Body of pancreas (tissue), 4 donors: ENCODE results near the gene CRYBB3. TPM values are rescaled to one million over a fixed set of nuclear protein-coding genes. Genes with fewer than 3 reads are reported as not detected.
"Not testable (repeated sequence)": the region's sequence is repeated elsewhere in the genome, so short reads cannot be mapped to it uniquely, and the experiment has no call there.

Experiments used
- ATAC-seq: fragments of 150-250 bp; one replicate; pipeline ENCODE4 v1.9.1; 2016
- DNase-seq, 4 donors: peaks; one replicate each; pipeline ENCODE4 v3.0.0-alpha.2; 2019
- H3K27ac ChIP-seq, 4 donors: fragments of 200-600 bp; sonication (generic); 1 replicate in 3 of 4; 2 replicates in 1 of 4; pipeline versions ENCODE4 v1.5.1 to v1.6.1; 2016 to 2019; ENCODE audit warnings: mild to moderate bottlenecking in 1 of 4, mixed read lengths in 1 of 4, moderate library complexity in 1 of 4
- H3K27me3 ChIP-seq, 2 donors: fragments of 200-600 bp; sonication (generic); one replicate each; pipeline ENCODE4 v1.6.0; 2016; ENCODE audit warnings: mild to moderate bottlenecking in 1 of 2
- H3K36me3 ChIP-seq, 2 donors: fragments of 200-600 bp; sonication (generic); replicated peaks in 1 of 2; 2 replicates each; pipeline ENCODE4 v1.5.1; 2016; ENCODE audit warnings: low read depth in 2 of 2; ENCODE audit not compliant: insufficient read depth in 1 of 2
- H3K4me1 ChIP-seq: fragments of 200-600 bp; sonication (generic); one replicate; pipeline ENCODE4 v1.6.0; 2016
- H3K4me3 ChIP-seq, 2 donors: fragments of 200-600 bp; sonication (generic); 1 replicate in 1 of 2; 2 replicates in 1 of 2; pipeline ENCODE4 v1.5.1; 2016 to 2019
- H3K9me3 ChIP-seq, 3 donors: fragments of 200-600 bp; sonication (generic); 1 replicate in 2 of 3; 2 replicates in 1 of 3; pipeline ENCODE4 v1.5.1; 2016
- CTCF ChIP-seq, 7 experiments: fragments of 450-650 bp in 4 of 7; fragments of 200-600 bp in 3 of 7; sonication (generic) in 3 of 7; IDR thresholded peaks; one replicate each; pipeline ENCODE4 v1.5.1; 2016 to 2019; ENCODE audit warnings: antibody characterized with exemption in 7 of 7
- POLR2A ChIP-seq, 3 donors: fragments of 450-650 bp; IDR thresholded peaks; one replicate each; pipeline ENCODE4 v1.6.1; 2016; ENCODE audit warnings: antibody characterized with exemption in 3 of 3, mild to moderate bottlenecking in 2 of 3
- WGBS, 2 donors: methylation state at CpG; one replicate each; pipeline ENCODE4 v1.1.5; 2017; 5-methylcytosine and 5-hydroxymethylcytosine counted together
- intact Hi-C: fragments of 100-400 bp; cut with DNase I; formaldehyde crosslinking; loops from one replicate; pipeline ENCODE4 v1.15.1; 2023
- total RNA-seq, 2 donors: library from RNA; depleted of rRNA; stranded (reverse); fragments of >200 nt; gene quantifications; one replicate each; pipeline ENCODE4 v1.1.0, GENCODE V29; 2016

Gene CRYBB3
- total RNA-seq, 2 donors from 2014 or later = not detected

- no peak for ATAC-seq
- H3K4me1 ChIP-seq = no peaks in the 10 kb centered on the region
- TF ChIP-seq CTCF (IDR thresholded peaks at IDR 0.05) (no peak), POLR2A (IDR thresholded peaks at IDR 0.05) (no peak)
- no peaks in the 10 kb centered on the region for H3K9me3 ChIP-seq
- no peaks in the 10 kb centered on the region for H3K27me3 ChIP-seq
- no peak within 1 kb of the TSS for H3K27ac ChIP-seq
- intact Hi-C loops = no loop called here
- WGBS, 2 donors = 84 to 90% methylated on average over 19 of the region's 19 CpGs
- H3K4me3 ChIP-seq = no peak within 1 kb of the TSS
- H3K36me3 ChIP-seq = no peaks in the 10 kb centered on the region
- DNase-seq = no peak
These were observed 19.6 kb downstream of the CRYBB3 start, which contains the start of gene CRYBB2 for GRCh38 chr22:25219211-25219689. Gene CRYBB2, plus strand, starts transcription at chr22:25219639. Its CDS starts 1,791 bp downstream, at chr22:25221430.

- 37 to 54% methylated on average over 4 of the region's 4 CpGs for WGBS, 2 donors
- H3K9me3 ChIP-seq = no peaks in the 10 kb centered on the region
- TF ChIP-seq POLR2A (IDR thresholded peaks at IDR 0.05) (no peak), CTCF (IDR thresholded peaks at IDR 0.05) (no peak)
- H3K4me3 ChIP-seq = no peak overlapping the region
- no peak for ATAC-seq
- no peaks in the 10 kb centered on the region for H3K36me3 ChIP-seq
- no peaks in the 10 kb centered on the region for H3K4me1 ChIP-seq
- H3K27ac ChIP-seq = no peak overlapping the region
- intact Hi-C loops = no loop called here
- no peaks in the 10 kb centered on the region for H3K27me3 ChIP-seq
- DNase-seq = peak in 1 of 4 donors; percentile 34
These were observed 20.3 kb downstream of the CRYBB3 start for GRCh38 chr22:25219948-25220442.

- no peaks in the 10 kb centered on the region for H3K27me3 ChIP-seq
- no peak for ATAC-seq
- TF ChIP-seq CTCF (IDR thresholded peaks at IDR 0.05) (no peak), POLR2A (IDR thresholded peaks at IDR 0.05) (no peak)
- no peak for DNase-seq
- intact Hi-C loops = no loop called here
- no peaks in the 10 kb centered on the region for H3K36me3 ChIP-seq
- H3K4me1 ChIP-seq = no peaks in the 10 kb centered on the region
- no peak overlapping the region for H3K4me3 ChIP-seq
- no peaks in the 10 kb centered on the region for H3K9me3 ChIP-seq
- WGBS, 2 donors = 59 to 74% methylated on average over 6 to 8 of the region's 8 CpGs
- no peak overlapping the region for H3K27ac ChIP-seq
These were observed 22.1 kb downstream of the CRYBB3 start for GRCh38 chr22:25221790-25222189.

- Histone ChIP-seq H3K27me3 (no peaks in the 10 kb centered on the region), H3K36me3 (no peaks in the 10 kb centered on the region), H3K4me3 (no peak overlapping the region), H3K9me3 (no peaks in the 10 kb centered on the region), H3K27ac (no peak overlapping the region), H3K4me1 (no peaks in the 10 kb centered on the region)
- intact Hi-C loops = no loop called here
- 63 to 68% methylated on average over 8 to 12 of the region's 12 CpGs for WGBS, 2 donors
- no peak for TF ChIP-seq POLR2A (IDR thresholded peaks at IDR 0.05)
- no peak for TF ChIP-seq CTCF (IDR thresholded peaks at IDR 0.05)
- no peak for ATAC-seq
- no peak for DNase-seq
These were observed 23.7 kb downstream of the CRYBB3 start for GRCh38 chr22:25223269-25223850.

- Histone ChIP-seq H3K4me3 (no peak overlapping the region), H3K9me3 (no peaks in the 10 kb centered on the region), H3K27me3 (no peaks in the 10 kb centered on the region), H3K4me1 (no peaks in the 10 kb centered on the region), H3K27ac (no peak overlapping the region), H3K36me3 (no peaks in the 10 kb centered on the region)
- intact Hi-C loops = no loop called here
- 63 to 80% methylated on average over 13 of the region's 13 CpGs for WGBS, 2 donors
- DNase-seq (no peak), ATAC-seq (no peak)
- no peak for TF ChIP-seq CTCF (IDR thresholded peaks at IDR 0.05)
- no peak for TF ChIP-seq POLR2A (IDR thresholded peaks at IDR 0.05)
These were observed 29.2 kb downstream of the CRYBB3 start for GRCh38 chr22:25228822-25229221.

- H3K27me3 ChIP-seq, H3K36me3 ChIP-seq, H3K4me1 ChIP-seq, intact Hi-C loops, DNase-seq, H3K27ac ChIP-seq, H3K9me3 ChIP-seq, ATAC-seq, H3K4me3 ChIP-seq: not testable (repeated sequence)
- WGBS, 2 donors = 67 to 86% methylated on average over 2 of the region's 2 CpGs
These were observed 31.1 kb downstream of the CRYBB3 start for GRCh38 chr22:25230760-25231159.
